ENCODE data around the gene PRDM11. TPM values are rescaled to one million over a fixed set of nuclear protein-coding genes. Genes with fewer than 3 reads are reported as not detected.

The PRDM11 gene
- total and polyA plus RNA-seq, 7 donors, result 2.3 to 14.2 (median 7.2) TPM

DNA sequence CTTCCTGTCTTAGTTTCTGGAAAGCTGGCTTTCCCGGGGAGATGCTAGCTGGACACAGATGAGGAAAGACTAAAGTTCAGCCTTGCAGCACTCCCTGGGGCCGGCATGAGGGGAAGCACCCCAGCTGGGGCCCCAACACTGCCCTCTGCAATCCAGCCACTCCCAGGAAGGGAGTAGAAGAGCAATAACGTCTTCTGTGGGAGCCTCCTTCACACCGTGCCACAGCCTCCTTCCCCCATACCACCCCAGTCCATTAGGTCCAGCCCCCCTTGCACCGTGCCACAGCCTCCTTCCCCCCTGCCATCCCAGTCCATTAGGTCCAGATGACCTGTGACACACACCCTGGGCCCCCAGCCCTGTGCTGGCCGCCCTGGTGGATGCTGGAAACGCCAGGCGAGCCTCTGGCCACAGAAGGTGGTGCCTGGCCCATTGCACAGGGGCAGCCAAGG, 44.1 kb upstream of the PRDM11 start:
- intact Hi-C loops (cut with DNase I), result loop anchor here (2.0 kb wide), 2 partner anchors 166 to 176 kb away; no protein-coding TSS in a partner anchor
- ATAC-seq (peak in 1 of 4 donors; percentile 11), DNase-seq (peak in 1 of 2 donors; percentile 51)
- whole genome bisulfite sequencing, 3 donors, result 37 to 43% (median 43%) methylated on average over 8 of the region's 8 CpGs
- no peaks in the 10 kb centered on the region for H3K36me3 ChIP-seq (ENCODE audit: insufficient read depth in 1 of 2, low read depth in 1 of 2)
- H3K4me1 ChIP-seq, result peaks cover 3% of the 10 kb centered on the region
- H3K27ac ChIP-seq, result no peak overlapping the region
- H3K27me3 ChIP-seq (ENCODE audit: insufficient read depth in 3 of 3, low read length in 2 of 3), result peaks cover 0 to 2% (median 0%) of the 10 kb centered on the region in 3 donors
- no peak overlapping the region for H3K4me3 ChIP-seq
- TF ChIP-seq, protein P1, sequence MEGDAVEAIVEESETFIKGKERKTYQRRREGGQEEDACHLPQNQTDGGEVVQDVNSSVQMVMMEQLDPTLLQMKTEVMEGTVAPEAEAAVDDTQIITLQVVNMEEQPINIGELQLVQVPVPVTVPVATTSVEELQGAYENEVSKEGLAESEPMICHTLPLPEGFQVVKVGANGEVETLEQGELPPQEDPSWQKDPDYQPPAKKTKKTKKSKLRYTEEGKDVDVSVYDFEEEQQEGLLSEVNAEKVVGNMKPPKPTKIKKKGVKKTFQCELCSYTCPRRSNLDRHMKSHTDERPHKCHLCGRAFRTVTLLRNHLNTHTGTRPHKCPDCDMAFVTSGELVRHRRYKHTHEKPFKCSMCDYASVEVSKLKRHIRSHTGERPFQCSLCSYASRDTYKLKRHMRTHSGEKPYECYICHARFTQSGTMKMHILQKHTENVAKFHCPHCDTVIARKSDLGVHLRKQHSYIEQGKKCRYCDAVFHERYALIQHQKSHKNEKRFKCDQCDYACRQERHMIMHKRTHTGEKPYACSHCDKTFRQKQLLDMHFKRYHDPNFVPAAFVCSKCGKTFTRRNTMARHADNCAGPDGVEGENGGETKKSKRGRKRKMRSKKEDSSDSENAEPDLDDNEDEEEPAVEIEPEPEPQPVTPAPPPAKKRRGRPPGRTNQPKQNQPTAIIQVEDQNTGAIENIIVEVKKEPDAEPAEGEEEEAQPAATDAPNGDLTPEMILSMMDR (IDR thresholded peaks at IDR 0.05), result no peak
- no peaks in the 10 kb centered on the region for H3K9me3 ChIP-seq

DNA sequence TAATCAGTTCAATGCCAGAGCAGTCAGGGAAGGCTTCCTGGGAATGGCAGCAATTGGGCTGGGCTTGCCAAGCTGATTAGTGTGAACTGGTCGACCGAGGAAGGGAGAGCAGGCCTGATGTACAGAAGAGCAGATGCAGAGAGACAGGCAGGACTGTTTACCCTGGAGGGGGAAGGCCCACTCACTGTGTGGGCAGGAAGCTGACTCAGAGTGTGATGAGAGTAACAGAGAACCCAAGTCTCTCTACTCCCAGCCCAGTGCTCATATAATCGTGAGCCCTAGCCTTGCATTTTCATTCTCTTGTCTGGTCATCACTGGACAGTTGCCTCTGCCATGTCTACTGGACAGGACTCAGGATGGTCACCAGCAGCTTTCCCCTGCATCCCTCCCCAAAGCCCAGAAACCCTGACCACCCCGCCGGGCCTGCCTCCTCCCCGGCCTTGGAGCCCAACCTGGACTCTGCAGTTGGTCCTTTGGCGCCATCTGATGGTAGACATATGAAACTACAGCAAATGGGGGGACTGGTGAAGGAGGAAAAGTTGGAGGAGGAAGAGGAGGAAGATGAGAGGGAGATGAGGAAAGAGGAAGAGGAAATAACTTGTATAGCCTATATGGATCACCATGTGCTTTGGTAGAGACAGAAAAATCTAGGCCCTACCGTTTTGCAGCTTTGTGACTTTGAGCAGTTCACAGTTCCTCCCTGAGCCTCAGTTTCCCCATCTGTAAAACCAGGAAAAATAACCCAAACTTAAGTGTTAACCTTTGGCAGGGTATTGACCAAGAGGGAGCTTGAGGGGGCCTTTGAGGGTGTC, 43.4 kb upstream of the PRDM11 start:
- intact Hi-C loops (cut with DNase I), result loop anchor here (1.0 to 2.0 kb wide), 3 partner anchors 166 to 176 kb away; no protein-coding TSS in a partner anchor
- DNase-seq (peak; percentile 59 to 74), ATAC-seq (peak; percentile 65 to 80 (median 74))
- peaks cover 3% of the 10 kb centered on the region for H3K4me1 ChIP-seq
- H3K27ac ChIP-seq, result no peak overlapping the region
- no peaks in the 10 kb centered on the region for H3K9me3 ChIP-seq
- H3K4me3 ChIP-seq, result no peak overlapping the region
- H3K36me3 ChIP-seq (ENCODE audit: insufficient read depth in 1 of 2, low read depth in 1 of 2), result no peaks in the 10 kb centered on the region
- WGBS, 3 donors, result 9 to 16% (median 12%) methylated on average over 8 of the region's 8 CpGs
- peaks cover 0 to 2% (median 0%) of the 10 kb centered on the region in 3 donors for H3K27me3 ChIP-seq (ENCODE audit: insufficient read depth in 3 of 3, low read length in 2 of 3)
- TF ChIP-seq, protein P1 (IDR thresholded peaks at IDR 0.05), result peak; percentile 98

DNA sequence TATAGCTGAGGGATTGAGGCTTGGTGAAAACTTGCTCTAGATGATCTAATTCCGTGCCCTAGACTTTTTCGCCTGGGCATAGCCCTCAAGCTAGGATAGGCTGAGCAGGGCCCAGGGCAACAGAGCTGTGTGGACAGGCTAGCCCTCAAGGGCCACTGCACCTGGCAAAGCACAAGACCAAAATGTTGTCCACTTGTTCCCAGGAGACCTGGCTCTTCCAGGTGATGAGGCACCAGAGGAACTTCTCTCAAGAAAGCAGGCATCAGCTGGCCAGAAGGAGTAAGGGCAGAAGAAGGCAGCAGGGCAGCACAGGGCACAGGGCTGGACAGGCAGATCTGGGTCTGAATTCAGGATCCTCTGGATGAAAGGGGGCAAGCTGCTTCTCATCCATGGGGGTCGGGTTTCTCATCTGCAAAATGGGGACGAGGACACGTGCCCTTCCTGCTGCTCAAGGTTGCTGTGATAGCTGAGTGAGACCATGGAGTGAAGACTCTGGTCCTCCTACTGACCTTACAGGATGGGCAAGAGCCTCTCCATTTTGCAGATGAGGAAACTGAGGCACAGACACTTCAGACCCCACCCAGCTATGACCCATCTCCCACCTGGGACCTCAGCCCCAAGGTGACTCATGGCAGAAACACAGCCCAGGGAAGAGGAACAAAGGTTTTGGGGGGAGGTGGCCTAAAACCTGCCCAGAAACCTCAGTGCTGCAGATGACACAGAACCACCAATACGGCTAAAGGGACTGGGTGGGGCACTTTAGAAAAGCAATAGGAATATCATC, 42.2 kb upstream of the PRDM11 start:
- TF ChIP-seq, protein P1 (IDR thresholded peaks at IDR 0.05), result no peak
- intact Hi-C loops (cut with DNase I), result loop anchor here in 1 of 2 donors (2.0 kb wide), 1 partner anchor 177 kb away; no protein-coding TSS in a partner anchor
- no peaks in the 10 kb centered on the region for H3K9me3 ChIP-seq
- H3K4me3 ChIP-seq, result no peak overlapping the region
- H3K36me3 ChIP-seq (ENCODE audit: insufficient read depth in 1 of 2, low read depth in 1 of 2), result no peaks in the 10 kb centered on the region
- 83 to 90% (median 87%) methylated on average over 6 of the region's 6 CpGs for WGBS, 3 donors
- H3K4me1 ChIP-seq, result peaks cover 3% of the 10 kb centered on the region
- DNase-seq (no peak), ATAC-seq (no peak)
- no peak overlapping the region for H3K27ac ChIP-seq
- H3K27me3 ChIP-seq (ENCODE audit: insufficient read depth in 3 of 3, low read length in 2 of 3), result peaks cover 0 to 2% (median 0%) of the 10 kb centered on the region in 3 donors

DNA sequence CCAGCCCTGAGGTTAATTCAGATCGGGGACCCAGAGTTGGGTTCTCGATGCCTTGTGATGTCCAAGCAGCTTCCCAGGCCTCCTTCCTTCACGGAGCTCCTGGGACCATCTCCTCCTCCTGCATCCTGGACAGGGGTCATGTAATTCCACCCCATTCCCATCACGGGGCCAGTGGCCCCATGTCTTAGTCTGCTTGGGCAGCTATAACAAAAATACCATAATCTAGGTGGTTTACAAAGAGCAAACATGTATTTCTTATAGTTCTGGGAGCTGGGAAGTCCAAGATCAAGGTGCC, 41.7 kb upstream of the PRDM11 start:
- no peaks in the 10 kb centered on the region for H3K36me3 ChIP-seq (ENCODE audit: insufficient read depth in 1 of 2, low read depth in 1 of 2)
- 78 to 84% (median 81%) methylated on average over 4 of the region's 4 CpGs for WGBS, 3 donors
- H3K27ac ChIP-seq, result no peak overlapping the region
- TF ChIP-seq, protein P1 (IDR thresholded peaks at IDR 0.05), result no peak
- intact Hi-C loops (cut with DNase I), result loop anchor here (2.0 to 5.0 kb wide), 2 partner anchors 178 to 482 kb away; no protein-coding TSS in a partner anchor
- H3K27me3 ChIP-seq (ENCODE audit: insufficient read depth in 3 of 3, low read length in 2 of 3), result peaks cover 0 to 2% (median 0%) of the 10 kb centered on the region in 3 donors
- DNase-seq, result no peak
- no peak overlapping the region for H3K4me3 ChIP-seq
- no peak for ATAC-seq
- H3K4me1 ChIP-seq, result peaks cover 3% of the 10 kb centered on the region
- no peaks in the 10 kb centered on the region for H3K9me3 ChIP-seq

Measured in psoas muscle (tissue), 8 donors.